AG04449 (cell line): ENCODE measurements around the gene FAM53A.
"Not testable (repeated sequence)": the region's sequence is repeated elsewhere in the genome, so short reads cannot be mapped to it uniquely, and the experiment has no call there.

Source experiments
- CTCF ChIA-PET: fragments of 350-600 bp; formaldehyde crosslinking; extraction: SDS; loops from one replicate; lab custom pipeline; 2021; ENCODE audit warnings: antibody characterized with exemption; lab: Yijun Ruan, JAX
- POLR2A ChIA-PET: fragments of 400-600, 350-600 bp; formaldehyde crosslinking; extraction: SDS; loops from one replicate; lab custom pipeline; 2020; ENCODE audit warnings: antibody characterized with exemption, inconsistent platforms; lab: Yijun Ruan, JAX
- DNase-seq: peaks from one replicate; pipeline ENCODE4 v3.0.0-alpha.2; 2010; ENCODE audit warnings: low read depth, low spot score
- H3K4me3 ChIP-seq: 2 replicates; pipeline ENCODE4 v1.5.1; 2011; ENCODE audit warnings: low read depth, mild to moderate bottlenecking, control low read depth, low read length
- CTCF ChIP-seq: IDR thresholded peaks from one replicate; pipeline ENCODE4 v1.5.1; 2011; ENCODE audit warnings: mild to moderate bottlenecking, moderate library complexity, low read length, control low read depth, inconsistent platforms; ENCODE audit not compliant: insufficient read depth; ENCODE audit errors: missing control alignments

FAM53A gene

DNA sequence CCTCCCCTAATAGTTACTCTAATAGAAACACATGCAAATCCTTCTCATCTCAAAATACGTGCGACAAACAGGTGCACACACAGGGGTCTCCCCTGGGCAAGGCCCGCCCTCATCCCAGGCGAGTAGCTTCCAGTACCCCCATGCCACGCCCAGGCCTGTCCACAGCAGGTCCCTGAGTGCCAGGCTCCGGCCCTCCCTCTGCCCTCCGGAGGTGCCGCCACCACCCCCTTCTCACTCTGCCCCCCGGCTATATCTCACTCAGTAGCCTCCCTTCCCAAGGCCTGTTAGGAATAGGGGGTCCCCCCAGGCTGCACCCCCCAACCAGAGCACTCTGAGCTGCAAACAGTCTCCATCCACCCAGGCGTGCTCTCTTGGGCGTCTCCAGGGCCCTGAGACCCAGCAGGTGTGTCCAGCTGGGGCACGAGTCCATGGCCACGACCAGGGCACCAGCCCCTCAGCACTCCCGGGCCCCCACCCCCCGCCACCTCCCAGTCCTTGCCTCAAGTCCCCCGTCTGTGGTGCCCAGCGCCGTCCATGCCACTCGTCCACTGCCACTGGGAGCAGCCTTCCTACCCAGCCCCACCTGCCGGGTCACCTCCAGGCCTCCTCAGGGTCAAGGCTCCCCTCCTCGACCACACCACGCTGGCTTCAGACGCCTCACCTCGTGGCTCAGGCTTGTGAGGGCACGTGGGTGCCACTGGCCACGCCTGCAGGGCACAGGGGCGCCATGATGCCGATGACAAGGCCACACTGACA lies 41.7 kb downstream of the FAM53A start:
- no peak for TF ChIP-seq CTCF
- ChIA-PET CTCF (interaction anchor here (1.6 to 3.6 kb wide), 2 partner anchors 13 to 286 kb away, joined by 4 to 11 read pairs; no protein-coding TSS in a partner anchor), POLR2A (no interaction called here)
- DNase-seq, result no peak
- H3K4me3 ChIP-seq, result no peak overlapping the region

DNA sequence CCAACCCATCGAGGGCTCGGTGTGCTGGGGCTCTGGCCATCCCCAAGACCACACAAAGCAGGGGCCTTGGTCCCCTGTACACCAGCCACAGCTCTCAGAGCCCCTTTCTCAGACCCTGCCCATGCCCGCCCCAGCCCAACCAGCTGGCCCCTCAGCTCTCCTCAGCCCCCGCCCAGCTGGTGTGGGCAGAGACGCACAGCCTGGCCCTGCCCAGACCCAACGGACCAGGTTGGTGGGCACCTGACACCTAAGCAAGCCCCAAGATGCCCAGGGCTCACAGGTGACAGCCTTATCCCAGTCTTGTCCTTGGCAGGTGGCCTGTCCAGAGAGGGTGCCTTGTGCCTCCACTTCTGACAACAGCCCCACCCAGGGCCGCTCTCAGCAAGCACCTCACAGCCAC lies 42.4 kb downstream of the FAM53A start:
- DNase-seq, result no peak
- CTCF ChIA-PET, result interaction anchor here (1.6 kb wide), 1 partner anchor 286 kb away, joined by 4 read pairs; no protein-coding TSS in a partner anchor
- TF ChIP-seq CTCF, result no peak

DNA sequence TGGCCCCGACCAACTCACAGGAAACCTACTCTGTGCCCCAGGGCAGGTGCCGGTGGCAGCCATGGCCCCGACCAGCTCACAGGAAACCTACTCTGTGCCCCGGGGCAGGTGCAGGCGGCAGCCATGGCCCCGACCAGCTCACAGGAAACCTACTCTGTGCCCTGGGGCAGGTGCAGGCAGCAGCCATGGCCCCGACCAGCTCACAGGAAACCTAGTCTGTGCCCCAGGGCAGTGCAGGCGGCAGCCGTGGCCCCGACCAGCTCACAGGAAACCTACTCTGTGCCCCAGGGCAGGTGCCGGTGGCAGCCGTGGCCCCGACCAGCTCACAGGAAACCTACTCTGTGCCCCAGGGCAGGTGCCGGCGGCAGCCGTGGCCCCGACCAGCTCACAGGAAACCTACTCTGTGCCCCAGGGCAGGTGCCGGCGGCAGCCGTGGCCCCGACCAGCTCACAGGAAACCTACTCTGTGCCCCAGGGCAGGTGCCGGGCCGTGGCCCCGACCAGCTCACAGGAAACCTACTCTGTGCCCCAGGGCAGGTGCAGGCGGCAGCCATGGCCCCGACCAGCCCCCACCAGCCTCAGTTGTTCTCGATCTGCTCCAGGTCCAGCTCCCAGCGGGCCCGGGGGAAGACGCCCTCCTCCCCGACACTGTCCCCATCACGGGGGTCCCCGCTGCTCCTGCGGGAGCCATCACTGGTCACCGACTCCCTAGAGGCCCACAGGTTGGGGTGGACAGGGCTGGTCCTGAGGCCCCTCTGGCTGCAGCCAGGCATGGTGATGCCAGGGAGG lies 43.2 kb downstream of the FAM53A start:
- DNase-seq, H3K4me3 ChIP-seq, POLR2A ChIA-PET: not testable (repeated sequence)
- CTCF ChIA-PET, result interaction anchor here (2.0 kb wide), 1 partner anchor 11 kb away, joined by 5 read pairs; no protein-coding TSS in a partner anchor

More for the DNA sequence above, 42.4 kb downstream of the FAM53A start:
- no peak overlapping the region for H3K4me3 ChIP-seq
- POLR2A ChIA-PET, result no interaction called here

- POLR2A ChIA-PET, result no interaction called here
- CTCF ChIA-PET, result interaction anchor here (2.0 kb wide), 1 partner anchor 10 kb away, joined by 5 read pairs; no protein-coding TSS in a partner anchor
- H3K4me3 ChIP-seq, result no peak overlapping the region
- no peak for DNase-seq
- TF ChIP-seq CTCF, result no peak
These were observed 43.9 kb downstream of the FAM53A start for GRCh38 chr4:1640190-1640589.

GRCh38 chr4:1639299-1639868 lies 44.7 kb downstream of the FAM53A start:
- ChIA-PET CTCF (interaction anchor here (2.0 kb wide), 1 partner anchor 10 kb away, joined by 5 read pairs; no protein-coding TSS in a partner anchor), POLR2A (no interaction called here)
- no peak overlapping the region for H3K4me3 ChIP-seq
- no peak for TF ChIP-seq CTCF
- DNase-seq, result no peak

GRCh38 chr4:1638873-1639272 lies 45.2 kb downstream of the FAM53A start:
- CTCF ChIA-PET, result no interaction called here
- H3K4me3 ChIP-seq, result no peak overlapping the region
- no peak for DNase-seq
- TF ChIP-seq CTCF, result no peak
- POLR2A ChIA-PET, result no interaction called here
